IMR-90 (cell line): Measurements from ENCODE around the gene MAML3. TPM values are rescaled to one million over a fixed set of nuclear protein-coding genes. Genes with fewer than 3 reads are reported as not detected.

Source experiments
- ATAC-seq: fragments of 200-7000 bp; cut with Tn5 transposase; 2 replicates; pipeline ENCODE4 v1.9.1; 2020; ENCODE audit warnings: low read depth, mild to moderate bottlenecking, moderate library complexity
- BruUV-seq: library from RNA; stranded (reverse); fragments of 400-500 nt; replicated peaks from 2 replicates; lab custom pipeline; 2021; lab: Mats Ljungman, UMichigan
- CTCF ChIA-PET: fragments of 300-600 bp; formaldehyde crosslinking; extraction: SDS; loops from one replicate; lab custom pipeline; 2021; ENCODE audit warnings: antibody characterized with exemption; lab: Yijun Ruan, JAX
- POLR2A ChIA-PET: fragments of 300-600 bp; sonication (Branson Sonifier 250); formaldehyde crosslinking; loops from one replicate; lab custom pipeline; 2022; ENCODE audit warnings: antibody characterized with exemption; ENCODE audit not compliant: unreplicated experiment; lab: Charles Lee
- DNase-seq: peaks from one replicate; pipeline ENCODE4 v3.0.0; 2013
- H2AFZ ChIP-seq: replicated peaks from 2 replicates; pipeline ENCODE3; 2013; ENCODE audit warnings: low read length, mild to moderate bottlenecking; ENCODE audit not compliant: poor library complexity
- H2AK5ac ChIP-seq: 2 replicates; pipeline ENCODE4 v1.6.1; 2013; ENCODE audit warnings: low read depth, low read length, inconsistent platforms
- H2AK9ac ChIP-seq: replicated peaks from 2 replicates; pipeline ENCODE3; 2013; ENCODE audit warnings: mild to moderate bottlenecking, low read depth, low read length, moderate library complexity; ENCODE audit not compliant: poor library complexity
- H2BK120ac ChIP-seq: 2 replicates; pipeline ENCODE4 v1.6.1; 2013; ENCODE audit warnings: low read depth, low read length, inconsistent platforms
- H2BK15ac ChIP-seq: 3 replicates; pipeline ENCODE4 v1.6.1; 2013; ENCODE audit warnings: low read depth, low read length, inconsistent platforms
- H2BK20ac ChIP-seq: 2 replicates; pipeline ENCODE4 v1.6.1; 2013; ENCODE audit warnings: low read depth, mild to moderate bottlenecking, inconsistent platforms, low read length, moderate library complexity
- H2BK5ac ChIP-seq: 2 replicates; pipeline ENCODE4 v1.6.1; 2013; ENCODE audit warnings: mild to moderate bottlenecking, low read depth, low read length, inconsistent platforms; ENCODE audit not compliant: poor library complexity, severe bottlenecking
- H3K14ac ChIP-seq: replicated peaks from 2 replicates; pipeline ENCODE4 v1.6.1; 2013; ENCODE audit warnings: low read depth, low read length, inconsistent platforms
- H3K18ac ChIP-seq: 2 replicates; pipeline ENCODE4 v1.6.1; 2013; ENCODE audit warnings: low read depth, low read length, control low read depth
- H3K23ac ChIP-seq: 2 replicates; pipeline ENCODE4 v1.6.1; 2013; ENCODE audit warnings: low read depth, low read length, inconsistent platforms
- H3K27ac ChIP-seq: 2 replicates; pipeline ENCODE4 v1.5.1; 2013; ENCODE audit warnings: mild to moderate bottlenecking, control low read depth, low read length; ENCODE audit not compliant: insufficient read depth
- H3K27me3 ChIP-seq: 2 replicates; pipeline ENCODE4 v1.6.1; 2013; ENCODE audit warnings: low read length; ENCODE audit not compliant: control insufficient read depth, insufficient read depth
- H3K36me3 ChIP-seq: 2 replicates; pipeline ENCODE4 v1.6.1; 2013; ENCODE audit warnings: low read length, mixed read lengths; ENCODE audit not compliant: control insufficient read depth, insufficient read depth
- H3K4ac ChIP-seq: 2 replicates; pipeline ENCODE4 v1.6.1; 2013; ENCODE audit warnings: low read depth, low read length, inconsistent platforms
- H3K4me1 ChIP-seq: 2 replicates; pipeline ENCODE4 v1.6.1; 2013; ENCODE audit warnings: low read length, mixed read lengths; ENCODE audit not compliant: control insufficient read depth, insufficient read depth
- H3K4me2 ChIP-seq: 2 replicates; pipeline ENCODE4 v1.6.1; 2013; ENCODE audit warnings: low read depth, mild to moderate bottlenecking, control low read depth, low read length, moderate library complexity
- H3K4me3 ChIP-seq: 2 replicates; pipeline ENCODE4 v1.5.1; 2013; ENCODE audit warnings: low read depth, mild to moderate bottlenecking, control low read depth, low read length, moderate library complexity; ENCODE audit not compliant: insufficient read depth
- H3K56ac ChIP-seq: 2 replicates; pipeline ENCODE4 v1.6.1; 2013; ENCODE audit warnings: low read length, inconsistent platforms; ENCODE audit not compliant: insufficient read depth; ENCODE audit errors: extremely low read depth
- H3K79me1 ChIP-seq, 2 experiments: 2 replicates each; pipeline ENCODE4 v1.6.1; 2013; ENCODE audit warnings: low read length in 2 of 2, inconsistent platforms in 1 of 2, low read depth in 1 of 2
- H3K9ac ChIP-seq: 2 replicates; pipeline ENCODE4 v1.6.1; 2013; ENCODE audit warnings: low read depth, low read length, control low read depth
- H3K9me1 ChIP-seq: 2 replicates; pipeline ENCODE4 v1.6.1; 2013; ENCODE audit warnings: low read length, inconsistent platforms; ENCODE audit not compliant: insufficient read depth
- H3K9me3 ChIP-seq: 2 replicates; pipeline ENCODE4 v1.6.1; 2013; ENCODE audit warnings: low read length; ENCODE audit not compliant: control insufficient read depth, insufficient read depth
- H4K20me1 ChIP-seq: 2 replicates; pipeline ENCODE4 v1.6.1; 2013; ENCODE audit warnings: low read length, inconsistent platforms; ENCODE audit not compliant: insufficient read depth
- H4K5ac ChIP-seq: 2 replicates; pipeline ENCODE4 v1.6.1; 2013; ENCODE audit warnings: mild to moderate bottlenecking, low read depth, low read length, control low read depth
- H4K8ac ChIP-seq, 2 experiments: 2 replicates each; pipeline ENCODE4 v1.6.1; 2013; ENCODE audit warnings: low read depth in 2 of 2, low read length in 2 of 2, control low read depth in 1 of 2, inconsistent platforms in 1 of 2
- H4K91ac ChIP-seq: 2 replicates; pipeline ENCODE4 v1.6.1; 2013; ENCODE audit warnings: low read depth, low read length, inconsistent platforms; ENCODE audit not compliant: insufficient read depth
- CHD1 ChIP-seq: IDR thresholded peaks from 2 replicates; pipeline ENCODE4 v1.6.1; 2012; ENCODE audit warnings: low read depth, low read length, improper control_type of control experiment
- CTCF ChIP-seq: conservative IDR thresholded peaks from 2 replicates; pipeline ENCODE4 v1.5.1; 2012; ENCODE audit warnings: mild to moderate bottlenecking, low read depth, low read length, improper control_type of control experiment
- MAZ ChIP-seq: IDR thresholded peaks from 2 replicates; pipeline ENCODE4 v1.6.1; 2012; ENCODE audit warnings: low read depth, mild to moderate bottlenecking, low read length, improper control_type of control experiment, moderate library complexity, borderline replicate concordance
- MXI1 ChIP-seq: IDR thresholded peaks from 2 replicates; pipeline ENCODE4 v1.6.1; 2012; ENCODE audit warnings: low read depth, mild to moderate bottlenecking, low read length, moderate library complexity, borderline replicate concordance
- RAD21 ChIP-seq: IDR thresholded peaks from 2 replicates; pipeline ENCODE4 v1.6.1; 2012; ENCODE audit warnings: low read length, improper control_type of control experiment
- RCOR1 ChIP-seq: IDR thresholded peaks from 2 replicates; pipeline ENCODE4 v1.6.1; 2012; ENCODE audit warnings: mild to moderate bottlenecking, low read length, improper control_type of control experiment; ENCODE audit not compliant: insufficient replicate concordance
- WGBS, 2 experiments: methylation state at CpG; one replicate each; pipeline versions ENCODE4 v1.1.5 to v1.1.7; 2013; ENCODE audit warnings: missing lambda C conversion rate in 2 of 2; ENCODE audit not compliant: insufficient read length in 1 of 2; ENCODE audit errors: extremely low coverage in 2 of 2; 5-methylcytosine and 5-hydroxymethylcytosine counted together
- dilution Hi-C: fragments of 300-500 bp; cut with HindIII; formaldehyde crosslinking; loops from one replicate; pipeline ENCODE4 v1.14.3; 2018; ENCODE audit warnings: low sequenced_read_pairs; ENCODE audit not compliant: unreplicated experiment
- in situ Hi-C: fragments of 300-500 bp; cut with MboI; formaldehyde crosslinking; loops from 3 replicates; pipeline ENCODE4 v1.14.3; 2019; ENCODE audit warnings: low sequenced_read_pairs, inconsistent platforms, mixed read lengths
- intact Hi-C: fragments of 100-400 bp; cut with micrococcal nuclease; formaldehyde crosslinking; loops from 2 replicates; pipeline ENCODE4 v1.10.0; 2022
- polyA plus RNA-seq, 3 experiments: library from polyadenylated mRNA; depleted of rRNA; stranded (reverse); fragments of >200 nt; gene quantifications; 2 replicates each; pipeline ENCODE4 v1.2.3, GENCODE V29; 2012; ENCODE audit warnings: low replicate concordance in 1 of 3
- total RNA-seq: library from RNA; depleted of rRNA; stranded (reverse); fragments of >200 nt; gene quantifications from 2 replicates; pipeline ENCODE4 v1.2.3, GENCODE V29; 2012

Gene MAML3
- total and polyA plus RNA-seq, 2 of the 4 experiments (the other 2 are of a cell fraction), result 0.90 to 1.7 TPM

DNA sequence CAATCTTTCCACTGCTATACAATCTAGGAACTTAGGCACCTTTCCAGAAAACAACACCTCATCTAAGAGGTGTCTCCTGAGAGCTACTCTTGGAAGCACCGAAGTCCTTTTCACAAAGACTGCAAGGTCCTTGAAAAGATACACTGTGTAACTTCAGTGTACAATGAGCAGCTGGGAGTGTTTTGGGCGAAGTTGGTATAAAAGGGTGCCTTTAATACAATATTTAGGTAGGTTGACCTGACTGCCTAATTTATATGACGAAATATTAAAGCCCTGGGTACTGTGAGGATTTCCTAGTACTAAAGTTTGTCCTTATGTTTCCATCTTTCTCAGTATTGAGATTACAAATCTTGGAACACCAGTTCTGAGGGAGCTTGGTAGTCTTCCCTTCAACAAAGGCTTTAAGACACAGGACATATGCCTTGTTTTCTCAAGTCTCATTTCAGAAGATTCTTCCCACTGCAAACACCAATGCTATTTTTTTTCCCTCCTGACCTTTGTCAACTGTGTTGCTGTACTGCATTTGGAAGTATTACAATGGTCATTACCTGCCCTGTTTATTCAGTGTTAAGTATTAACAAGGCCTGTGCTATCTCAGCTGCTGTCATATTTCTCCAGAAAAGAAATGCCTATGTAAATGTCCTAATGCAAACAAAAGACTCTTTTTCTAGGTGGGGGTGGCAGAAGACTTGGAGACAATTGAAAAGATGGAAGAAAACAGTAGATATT, 134.2 kb downstream of the MAML3 start:
- peak overlapping the region; percentile 18; the same call in 1 of the 2 replicates for H3K18ac ChIP-seq
- H2BK15ac ChIP-seq, result no peak overlapping the region
- no peak overlapping the region for H3K4me3 ChIP-seq
- H3K4ac ChIP-seq, result no peak overlapping the region
- no peak overlapping the region for H3K4me2 ChIP-seq
- H3K9ac ChIP-seq, result no peak overlapping the region
- H3K23ac ChIP-seq, result no peak overlapping the region
- intact Hi-C loops (no loop called here), in situ Hi-C loops (loop anchor here (10.0 to 25.0 kb wide), 4 partner anchors 135 to 843 kb away; partner anchors contain the start of gene MAML3), dilution Hi-C loops (no loop called here)
- H3K9me1 ChIP-seq, result no peaks in the 10 kb centered on the region
- TF ChIP-seq CHD1, result no peak
- TF ChIP-seq CTCF, result no peak
- no peak for TF ChIP-seq MXI1
- TF ChIP-seq MAZ, result no peak
- TF ChIP-seq RAD21, result no peak
- TF ChIP-seq RCOR1, result no peak
- no peaks in the 10 kb centered on the region for H3K27me3 ChIP-seq
- no peak overlapping the region for H2AK9ac ChIP-seq
- DNase-seq (no peak), ATAC-seq (no peak)
- CTCF ChIA-PET, result interaction anchor here (0.6 to 1.2 kb wide), 2 partner anchors 9 to 136 kb away, joined by 4 read pairs; no protein-coding TSS in a partner anchor
- BruUV-seq, result no TSS peak
- H4K8ac ChIP-seq, result no peak overlapping the region
- peaks cover 2% of the 10 kb centered on the region for H3K9me3 ChIP-seq
- no peak overlapping the region for H2BK120ac ChIP-seq
- H2BK20ac ChIP-seq, result no peak overlapping the region
- H4K91ac ChIP-seq, result no peak overlapping the region
- no peaks in the 10 kb centered on the region for H3K36me3 ChIP-seq
- no peak overlapping the region for H2AFZ ChIP-seq
- H3K4me1 ChIP-seq, result no peaks in the 10 kb centered on the region
- H4K5ac ChIP-seq, result no peak overlapping the region; the same call in 1 of the 2 replicates
- no peaks in the 10 kb centered on the region for H4K20me1 ChIP-seq
- POLR2A ChIA-PET, result no interaction called here
- H2AK5ac ChIP-seq, result no peak overlapping the region
- H3K56ac ChIP-seq, result no peak overlapping the region
- H2BK5ac ChIP-seq, result no peak overlapping the region
- H3K27ac ChIP-seq, result no peak overlapping the region
- no CpG with 5 or more reads among the region's 3 CpGs for WGBS, 2 experiments
- no peak overlapping the region for H3K14ac ChIP-seq
- H3K79me1 ChIP-seq, result no peaks in the 10 kb centered on the region
